Activated CD8-positive, alpha-beta memory T cell treated with anti-CD3 and anti-CD28 coated beads, Interleukin-2, amount 50 U/mL, for 1 hour (primary cell): ENCODE data around the gene PTER.

Source experiments
- DNase-seq: peaks from one replicate; pipeline ENCODE4 v3.0.0-alpha.2; 2020; ENCODE audit errors: extremely low read depth

Gene PTER

GRCh38 chr10:16544099-16544498 lies 107.3 kb downstream of the PTER start:
- no peak for DNase-seq

- no peak for DNase-seq
Observed at GRCh38 chr10:16544591-16544990, 107.8 kb downstream of the PTER start.

GRCh38 chr10:16545116-16545736 lies 108.4 kb downstream of the PTER start:
- no peak for DNase-seq

GRCh38 chr10:16547973-16548372 lies 111.2 kb downstream of the PTER start:
- DNase-seq = no peak

- DNase-seq = no peak
Observed at GRCh38 chr10:16559236-16559773, 122.5 kb downstream of the PTER start.

GRCh38 chr10:16562891-16563290 lies 126.1 kb downstream of the PTER start:
- no peak for DNase-seq
